Tibial nerve (tissue), 3 donors: ENCODE data around the gene B3GALT5.

Experiments
- CTCF ChIP-seq, 5 experiments: fragments of 200-600 bp in 3 of 5; fragments of 450-650 bp in 2 of 5; sonication (generic) in 3 of 5; IDR thresholded peaks; one replicate each; pipeline ENCODE4 v1.5.1; 2016 to 2019; ENCODE audit warnings: antibody characterized with exemption in 5 of 5, mild to moderate bottlenecking in 3 of 5, moderate library complexity in 2 of 5
- POLR2A ChIP-seq, 2 donors: fragments of 450-650 bp; IDR thresholded peaks; one replicate each; pipeline ENCODE4 v1.6.1; 2017; ENCODE audit warnings: antibody characterized with exemption in 2 of 2, mild to moderate bottlenecking in 2 of 2, moderate library complexity in 2 of 2

GRCh38 chr21:39673163-39673562 is 60.4 kb downstream of the B3GALT5 start:
- TF ChIP-seq CTCF (IDR thresholded peaks at IDR 0.05) (no peak), POLR2A (IDR thresholded peaks at IDR 0.05) (no peak)
